ENCODE measurements around the gene ZCCHC2. TPM values are rescaled to one million over a fixed set of nuclear protein-coding genes. Genes with fewer than 3 reads are reported as not detected.

The ZCCHC2 gene
- total and polyA plus RNA-seq, 2 donors (not counting 3 experiments of a cell fraction or from before 2014, with no cell fraction given) = 16.2 to 27.2 TPM

DNA sequence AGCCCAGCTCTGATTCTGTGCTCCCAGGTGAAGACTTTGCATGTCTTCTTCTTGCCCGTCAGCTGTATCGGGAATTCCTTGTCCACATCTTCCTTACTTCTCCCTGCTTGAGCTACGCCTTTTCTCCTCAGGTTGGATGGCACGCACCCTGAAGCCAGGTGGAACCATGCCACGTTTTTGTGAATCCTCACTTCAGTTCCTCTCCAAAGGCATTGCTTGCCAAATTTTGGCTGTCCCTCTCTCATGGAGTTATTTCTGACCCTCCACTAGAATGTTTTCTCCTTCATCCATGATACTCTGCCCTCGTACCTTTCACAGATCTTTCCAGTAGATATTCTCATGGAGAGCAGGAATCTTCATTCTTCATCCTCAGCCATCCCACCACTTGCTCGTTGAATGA, 20.2 kb downstream of the ZCCHC2 start:
- no peaks in the 10 kb centered on the region for H3K9me1 ChIP-seq (replicated peaks; ENCODE audit: control insufficient read depth, extremely low read depth, insufficient read depth, low read length)
- DNase-seq (ENCODE audit: low read depth, low spot score) (no peak), FAIRE-seq (no peak)
- no peaks in the 10 kb centered on the region for H3K9me3 ChIP-seq (replicated peaks; ENCODE audit: control insufficient read depth, insufficient read depth, low read length)
- H2AFZ ChIP-seq (ENCODE audit: low read depth, low read length) = no peak overlapping the region
- H4K20me1 ChIP-seq (replicated peaks; ENCODE audit: control insufficient read depth, extremely low read depth, insufficient read depth, low read length) = no peaks in the 10 kb centered on the region
- intact Hi-C loops (cut with micrococcal nuclease) = no loop called here
- dilution Hi-C loops (cut with MboI; ENCODE audit: extremely low pct_ligation_motif_present, low sequenced_read_pairs) = no loop called here
- POLR2A ChIA-PET = no interaction called here
- no peak overlapping the region for H3K4me2 ChIP-seq (ENCODE audit: insufficient read depth, low read length)
- CTCF ChIA-PET = no interaction called here
- no peak overlapping the region for H3K4me3 ChIP-seq (replicated peaks in 1 of 3; ENCODE audit: insufficient read depth in 1 of 3, low read depth in 1 of 3, low read length in 3 of 3)
- no peak overlapping the region for H3K9ac ChIP-seq (replicated peaks; ENCODE audit: extremely low read depth, insufficient read depth, low read length)
- H3K4me1 ChIP-seq (ENCODE audit: control insufficient read depth, extremely low read depth, insufficient read depth, low read length) = no peaks in the 10 kb centered on the region
- no peaks in the 10 kb centered on the region for H3K27me3 ChIP-seq (ENCODE audit: control insufficient read depth in 2 of 2, insufficient read depth in 2 of 2, low read length in 2 of 2)
- H3K36me3 ChIP-seq (ENCODE audit: control insufficient read depth in 2 of 2, extremely low read depth in 1 of 2, insufficient read depth in 2 of 2, low read length in 2 of 2) = peaks cover 12 to 19% of the 10 kb centered on the region in 2 experiments
- TF ChIP-seq POLR2AphosphoS5 (IDR thresholded peaks at IDR 0.05; ENCODE audit: insufficient read depth, low read depth, low read length) = no peak
- TF ChIP-seq EZH2 (IDR thresholded peaks at IDR 0.05; ENCODE audit: borderline replicate concordance, low read depth, low read length, severe bottlenecking) = no peak
- TF ChIP-seq, protein P1, sequence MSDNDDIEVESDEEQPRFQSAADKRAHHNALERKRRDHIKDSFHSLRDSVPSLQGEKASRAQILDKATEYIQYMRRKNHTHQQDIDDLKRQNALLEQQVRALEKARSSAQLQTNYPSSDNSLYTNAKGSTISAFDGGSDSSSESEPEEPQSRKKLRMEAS (IDR thresholded peaks at IDR 0.05; ENCODE audit: insufficient read depth, insufficient read length) = no peak
- no peak for TF ChIP-seq MYC (IDR thresholded peaks at IDR 0.05; ENCODE audit: low read depth, low read length)
- TF ChIP-seq JUN (IDR thresholded peaks at IDR 0.05; ENCODE audit: borderline replicate concordance, insufficient read depth, insufficient read length, low read depth) = no peak
- no peak for TF ChIP-seq FOS (IDR thresholded peaks at IDR 0.05; ENCODE audit: borderline replicate concordance, insufficient read depth, low read length)
- TF ChIP-seq POLR2A (IDR thresholded peaks at IDR 0.05; ENCODE audit: low read depth, low read length) = no peak
- TF ChIP-seq, protein P2, sequence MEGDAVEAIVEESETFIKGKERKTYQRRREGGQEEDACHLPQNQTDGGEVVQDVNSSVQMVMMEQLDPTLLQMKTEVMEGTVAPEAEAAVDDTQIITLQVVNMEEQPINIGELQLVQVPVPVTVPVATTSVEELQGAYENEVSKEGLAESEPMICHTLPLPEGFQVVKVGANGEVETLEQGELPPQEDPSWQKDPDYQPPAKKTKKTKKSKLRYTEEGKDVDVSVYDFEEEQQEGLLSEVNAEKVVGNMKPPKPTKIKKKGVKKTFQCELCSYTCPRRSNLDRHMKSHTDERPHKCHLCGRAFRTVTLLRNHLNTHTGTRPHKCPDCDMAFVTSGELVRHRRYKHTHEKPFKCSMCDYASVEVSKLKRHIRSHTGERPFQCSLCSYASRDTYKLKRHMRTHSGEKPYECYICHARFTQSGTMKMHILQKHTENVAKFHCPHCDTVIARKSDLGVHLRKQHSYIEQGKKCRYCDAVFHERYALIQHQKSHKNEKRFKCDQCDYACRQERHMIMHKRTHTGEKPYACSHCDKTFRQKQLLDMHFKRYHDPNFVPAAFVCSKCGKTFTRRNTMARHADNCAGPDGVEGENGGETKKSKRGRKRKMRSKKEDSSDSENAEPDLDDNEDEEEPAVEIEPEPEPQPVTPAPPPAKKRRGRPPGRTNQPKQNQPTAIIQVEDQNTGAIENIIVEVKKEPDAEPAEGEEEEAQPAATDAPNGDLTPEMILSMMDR (IDR thresholded peaks at IDR 0.05; ENCODE audit: extremely low read depth in 1 of 2, insufficient read depth in 1 of 2, low read depth in 1 of 2, low read length in 2 of 2) = no peak
- TF ChIP-seq GATA2 (IDR thresholded peaks at IDR 0.05; ENCODE audit: insufficient read depth, insufficient read length, low read depth, low read length) = no peak
- H3K27ac ChIP-seq (ENCODE audit: insufficient read depth, low read depth, low read length) = no peak overlapping the region
- no TSS peak for BruUV-seq (replicated peaks)
- H3K79me2 ChIP-seq (ENCODE audit: control insufficient read depth, insufficient read depth, low read length) = peaks cover 6% of the 10 kb centered on the region

Measured in endothelial cell of umbilical vein (primary cell).